Karpas-422 (cell line): ENCODE results near the gene HACD2. TPM values are rescaled to one million over a fixed set of nuclear protein-coding genes. Genes with fewer than 3 reads are reported as not detected.
A peak's percentile ranks its signal among the peaks of the same experiment; 100 is the strongest.

Experiments used
- DNase-seq: peaks from one replicate; pipeline ENCODE4 v3.0.0-alpha.2; 2015
- H2AFZ ChIP-seq: fragments of 200-600 bp; sonication (generic); 2 replicates; pipeline ENCODE4 v1.6.1; 2014; ENCODE audit warnings: antibody characterized with exemption, low read length, mixed read lengths
- H3K27ac ChIP-seq: fragments of 200-600 bp; sonication (generic); 2 replicates; pipeline ENCODE4 v1.5.1; 2014; ENCODE audit warnings: mild to moderate bottlenecking, low read length, moderate library complexity
- H3K27me3 ChIP-seq: fragments of 200-600 bp; sonication (generic); 2 replicates; pipeline ENCODE4 v1.6.1; 2014; ENCODE audit warnings: low read length, mixed read lengths
- H3K36me3 ChIP-seq: fragments of 200-600 bp; sonication (generic); 2 replicates; pipeline ENCODE4 v1.6.1; 2014; ENCODE audit warnings: low read length, mixed read lengths; ENCODE audit not compliant: insufficient read depth
- H3K4me1 ChIP-seq: fragments of 200-600 bp; sonication (generic); 2 replicates; pipeline ENCODE4 v1.6.1; 2014; ENCODE audit warnings: mild to moderate bottlenecking, low read length, mixed read lengths
- H3K4me2 ChIP-seq: fragments of 200-600 bp; sonication (generic); 2 replicates; pipeline ENCODE4 v1.6.1; 2014; ENCODE audit warnings: low read length, low read depth, mild to moderate bottlenecking; ENCODE audit not compliant: poor library complexity, severe bottlenecking
- H3K4me3 ChIP-seq: fragments of 200-600 bp; sonication (generic); 2 replicates; pipeline ENCODE4 v1.5.1; 2014; ENCODE audit warnings: mild to moderate bottlenecking, antibody characterized with exemption, low read length, mixed read lengths
- H3K79me2 ChIP-seq: fragments of 200-600 bp; sonication (generic); 2 replicates; pipeline ENCODE4 v1.6.1; 2014; ENCODE audit warnings: mild to moderate bottlenecking, low read length, mixed read lengths
- H3K9ac ChIP-seq: fragments of 200-600 bp; sonication (generic); 2 replicates; pipeline ENCODE4 v1.6.0; 2014; ENCODE audit warnings: low read length
- H3K9me2 ChIP-seq: fragments of 200-600 bp; sonication (generic), shearing (Covaris generic); replicated peaks from 2 replicates; pipeline ENCODE4 v1.6.0; 2014; ENCODE audit warnings: mild to moderate bottlenecking, low read length, moderate library complexity; ENCODE audit not compliant: insufficient read depth
- H3K9me3 ChIP-seq: fragments of 300-700, 200-600 bp; sonication (generic); 2 replicates; pipeline ENCODE4 v1.6.1; 2014; ENCODE audit warnings: low read length, mixed read lengths
- H4K20me1 ChIP-seq: fragments of 200-600 bp; sonication (generic); 2 replicates; pipeline ENCODE4 v1.6.1; 2014; ENCODE audit warnings: mild to moderate bottlenecking, antibody characterized with exemption, low read length, low read depth; ENCODE audit not compliant: insufficient read depth
- total RNA-seq: library from RNA; depleted of rRNA; stranded (reverse); fragments of >200 nt; shearing (Covaris generic); gene quantifications from 2 replicates; pipeline ENCODE4 v1.2.3, GENCODE V29; 2014; ENCODE audit warnings: low replicate concordance

Gene HACD2
- total RNA-seq, 1 experiment from 2014 or later: 75.7 TPM

- no peaks in the 10 kb centered on the region for H3K4me1 ChIP-seq
- H3K9me3 ChIP-seq: no peaks in the 10 kb centered on the region
- no peak overlapping the region for H3K4me3 ChIP-seq
- no peak overlapping the region for H2AFZ ChIP-seq
- no peaks in the 10 kb centered on the region for H3K36me3 ChIP-seq
- no peaks in the 10 kb centered on the region for H3K79me2 ChIP-seq
- no peaks in the 10 kb centered on the region for H4K20me1 ChIP-seq
- H3K9me2 ChIP-seq: no peaks in the 10 kb centered on the region
- no peaks in the 10 kb centered on the region for H3K27me3 ChIP-seq
- no peak overlapping the region for H3K27ac ChIP-seq
- H3K4me2 ChIP-seq: peak overlapping the region; percentile 6
- H3K9ac ChIP-seq: no peak overlapping the region
- no peak for DNase-seq
Measured at GRCh38 chr3:123627673-123628670, 43.1 kb upstream of the HACD2 start.

DNA sequence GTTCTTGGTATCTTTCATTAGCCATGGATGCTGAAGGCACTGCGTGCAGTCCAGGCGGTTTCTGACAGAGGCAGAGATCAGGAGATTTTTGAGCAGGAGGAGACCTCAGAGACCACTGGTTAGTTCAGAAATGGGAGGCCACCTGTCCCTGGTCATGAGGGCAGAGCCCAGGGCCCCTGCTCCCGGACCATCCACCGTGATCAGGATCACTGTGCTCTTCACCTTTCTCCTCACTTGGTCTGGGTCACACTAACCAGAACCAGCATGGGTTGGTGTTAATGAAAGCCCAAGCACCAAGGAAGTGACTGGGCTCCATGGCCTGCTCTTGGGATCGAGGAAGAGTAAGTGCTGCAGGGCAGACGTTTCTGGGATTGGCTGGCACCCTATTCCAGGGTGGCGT, 42.0 kb upstream of the HACD2 start:
- Histone ChIP-seq H3K36me3 (no peaks in the 10 kb centered on the region), H3K9me2 (no peaks in the 10 kb centered on the region), H3K9me3 (no peaks in the 10 kb centered on the region), H3K27me3 (no peaks in the 10 kb centered on the region), H3K4me2 (no peak overlapping the region), H2AFZ (no peak overlapping the region), H3K27ac (no peak overlapping the region), H3K4me3 (no peak overlapping the region), H3K79me2 (no peaks in the 10 kb centered on the region), H3K4me1 (no peaks in the 10 kb centered on the region), H3K9ac (no peak overlapping the region), H4K20me1 (no peaks in the 10 kb centered on the region)
- no peak for DNase-seq

DNA sequence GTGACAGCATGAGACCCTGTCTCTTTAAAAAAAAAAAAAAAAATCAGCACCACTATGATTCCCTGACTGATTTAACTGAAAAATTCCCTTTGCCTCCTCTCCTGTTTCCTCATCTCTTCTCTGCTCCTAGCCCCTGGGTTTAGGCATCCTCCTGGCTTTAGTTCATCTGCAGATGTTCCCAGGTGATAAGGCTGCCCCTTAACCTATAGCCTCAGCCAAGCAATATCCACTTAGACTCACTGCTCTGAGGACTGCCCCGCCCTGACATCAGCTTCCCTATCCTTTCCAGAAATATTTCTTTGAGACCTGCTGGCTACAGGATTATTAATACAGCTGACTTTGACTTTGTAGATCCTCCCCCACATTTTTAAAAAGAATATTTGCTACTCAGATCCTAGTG, 39.4 kb upstream of the HACD2 start:
- Histone ChIP-seq H3K79me2 (no peaks in the 10 kb centered on the region), H3K4me3 (no peak overlapping the region), H3K4me1 (no peaks in the 10 kb centered on the region; the same call in 1 of the 2 replicates), H3K9me2 (no peaks in the 10 kb centered on the region), H2AFZ (no peak overlapping the region), H3K36me3 (no peaks in the 10 kb centered on the region), H3K9me3 (no peaks in the 10 kb centered on the region), H3K9ac (no peak overlapping the region), H3K4me2 (no peak overlapping the region), H4K20me1 (no peaks in the 10 kb centered on the region), H3K27me3 (no peaks in the 10 kb centered on the region), H3K27ac (no peak overlapping the region)
- DNase-seq: no peak

DNA sequence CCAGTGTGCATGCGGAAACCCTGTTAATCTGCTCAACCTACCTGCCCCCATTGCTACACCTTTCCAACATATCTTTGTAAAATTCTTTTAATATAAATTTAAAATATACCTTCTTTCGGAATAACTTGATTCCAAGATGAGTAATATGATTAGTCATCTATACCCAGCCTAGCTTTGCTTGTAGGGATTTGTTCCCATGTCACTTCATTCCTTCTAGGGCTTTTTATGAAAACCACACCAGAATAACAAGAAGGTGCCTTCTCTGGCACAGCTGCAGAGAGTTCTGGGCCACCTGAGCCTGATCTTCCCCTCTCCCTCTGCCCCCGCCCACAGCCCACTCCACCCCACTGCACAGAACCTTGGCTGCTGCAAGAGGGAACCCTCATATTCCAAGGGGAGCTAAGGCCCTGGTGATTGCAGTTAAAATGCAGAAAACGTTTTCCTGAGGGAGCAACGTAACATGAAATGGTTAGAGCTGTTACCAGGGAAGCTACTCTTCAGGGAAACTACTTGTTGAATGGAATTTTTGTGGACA, 38.6 kb upstream of the HACD2 start:
- no peak overlapping the region for H3K4me3 ChIP-seq
- no peak overlapping the region for H3K4me2 ChIP-seq
- no peaks in the 10 kb centered on the region for H3K9me3 ChIP-seq
- H3K9ac ChIP-seq: no peak overlapping the region
- H3K36me3 ChIP-seq: no peaks in the 10 kb centered on the region
- no peak for DNase-seq
- H4K20me1 ChIP-seq: no peaks in the 10 kb centered on the region
- H2AFZ ChIP-seq: no peak overlapping the region
- H3K27ac ChIP-seq: no peak overlapping the region
- no peaks in the 10 kb centered on the region for H3K79me2 ChIP-seq
- H3K9me2 ChIP-seq: no peaks in the 10 kb centered on the region
- H3K4me1 ChIP-seq: peaks cover 8% of the 10 kb centered on the region
- H3K27me3 ChIP-seq: no peaks in the 10 kb centered on the region

DNA sequence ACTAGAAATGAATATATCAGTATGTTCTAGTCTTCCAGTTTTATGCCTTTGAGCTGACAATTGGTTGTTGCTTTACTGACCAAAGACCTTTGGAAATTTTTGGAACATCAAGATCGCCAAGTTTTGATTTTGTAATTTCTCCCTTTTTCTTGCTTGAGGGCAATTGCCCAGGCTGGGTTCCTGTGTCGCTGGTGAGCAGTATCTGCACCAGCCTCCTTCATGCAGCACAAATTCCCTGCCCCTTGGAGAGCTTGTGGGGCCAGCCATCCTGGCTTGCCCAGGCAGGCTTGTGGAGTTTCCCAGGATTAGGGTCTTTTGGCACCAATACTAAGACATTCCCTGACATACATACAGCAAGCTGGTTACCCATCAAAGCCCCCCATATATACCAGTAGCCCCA, 37.9 kb upstream of the HACD2 start:
- no peak overlapping the region for H3K4me3 ChIP-seq
- H3K9ac ChIP-seq: no peak overlapping the region
- H3K9me2 ChIP-seq: no peaks in the 10 kb centered on the region
- no peaks in the 10 kb centered on the region for H3K9me3 ChIP-seq
- H3K36me3 ChIP-seq: no peaks in the 10 kb centered on the region
- H4K20me1 ChIP-seq: no peaks in the 10 kb centered on the region
- no peaks in the 10 kb centered on the region for H3K27me3 ChIP-seq
- no peaks in the 10 kb centered on the region for H3K79me2 ChIP-seq
- no peak for DNase-seq
- peaks cover 14% of the 10 kb centered on the region for H3K4me1 ChIP-seq
- H3K4me2 ChIP-seq: no peak overlapping the region
- H3K27ac ChIP-seq: no peak overlapping the region
- no peak overlapping the region for H2AFZ ChIP-seq

- H2AFZ ChIP-seq: no peak overlapping the region
- H3K9me2 ChIP-seq: no peaks in the 10 kb centered on the region
- no peaks in the 10 kb centered on the region for H3K79me2 ChIP-seq
- no peaks in the 10 kb centered on the region for H3K36me3 ChIP-seq
- H3K27ac ChIP-seq: no peak overlapping the region
- H3K4me2 ChIP-seq: no peak overlapping the region
- DNase-seq: no peak
- no peaks in the 10 kb centered on the region for H3K9me3 ChIP-seq
- H3K27me3 ChIP-seq: no peaks in the 10 kb centered on the region
- peaks cover 22% of the 10 kb centered on the region for H3K4me1 ChIP-seq
- H3K9ac ChIP-seq: no peak overlapping the region
- H4K20me1 ChIP-seq: no peaks in the 10 kb centered on the region
- H3K4me3 ChIP-seq: no peak overlapping the region
Measured at GRCh38 chr3:123621850-123622189, 37.0 kb upstream of the HACD2 start.

- DNase-seq: no peak
- H3K27ac ChIP-seq: no peak overlapping the region
Measured at GRCh38 chr3:123621186-123621849, 36.5 kb upstream of the HACD2 start.

DNA sequence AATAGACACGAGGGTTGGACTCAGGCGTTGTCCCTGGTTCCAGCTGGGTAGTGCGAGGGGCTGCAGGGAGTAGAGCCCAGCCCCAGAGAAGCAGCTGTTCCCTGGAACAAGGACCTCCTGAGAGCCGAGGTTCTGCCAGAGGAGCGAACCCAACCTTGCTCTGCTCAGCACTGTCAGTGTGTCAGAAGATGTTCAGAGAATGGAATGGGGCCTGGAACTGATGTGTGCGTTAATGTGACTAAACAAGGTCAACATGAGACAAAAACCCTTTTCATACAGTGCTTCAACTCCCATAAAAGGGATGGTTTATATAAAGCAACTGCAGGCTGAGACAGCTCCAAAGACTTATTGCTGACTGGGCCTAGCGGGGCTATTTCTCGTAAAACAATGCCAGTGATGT, 35.5 kb upstream of the HACD2 start:
- Histone ChIP-seq H3K27ac (no peak overlapping the region), H3K9me2 (no peaks in the 10 kb centered on the region), H3K4me1 (peaks cover 22% of the 10 kb centered on the region), H3K9me3 (no peaks in the 10 kb centered on the region), H3K36me3 (no peaks in the 10 kb centered on the region), H3K27me3 (no peaks in the 10 kb centered on the region), H2AFZ (no peak overlapping the region), H4K20me1 (no peaks in the 10 kb centered on the region), H3K79me2 (no peaks in the 10 kb centered on the region), H3K4me2 (no peak overlapping the region), H3K9ac (no peak overlapping the region), H3K4me3 (no peak overlapping the region)
- DNase-seq: no peak

More at GRCh38 chr3:123621186-123621849, 36.5 kb upstream of the HACD2 start:
- H3K4me2 ChIP-seq: no peak overlapping the region
- no peaks in the 10 kb centered on the region for H3K27me3 ChIP-seq
- no peaks in the 10 kb centered on the region for H3K36me3 ChIP-seq
- no peak overlapping the region for H3K4me3 ChIP-seq
- no peak overlapping the region for H2AFZ ChIP-seq
- no peak overlapping the region for H3K9ac ChIP-seq
- H3K79me2 ChIP-seq: no peaks in the 10 kb centered on the region
- H4K20me1 ChIP-seq: no peaks in the 10 kb centered on the region
- H3K9me2 ChIP-seq: no peaks in the 10 kb centered on the region
- no peaks in the 10 kb centered on the region for H3K9me3 ChIP-seq
- H3K4me1 ChIP-seq: peaks cover 22% of the 10 kb centered on the region
